ENCODE data around the gene RHO.

Gene RHO

DNA sequence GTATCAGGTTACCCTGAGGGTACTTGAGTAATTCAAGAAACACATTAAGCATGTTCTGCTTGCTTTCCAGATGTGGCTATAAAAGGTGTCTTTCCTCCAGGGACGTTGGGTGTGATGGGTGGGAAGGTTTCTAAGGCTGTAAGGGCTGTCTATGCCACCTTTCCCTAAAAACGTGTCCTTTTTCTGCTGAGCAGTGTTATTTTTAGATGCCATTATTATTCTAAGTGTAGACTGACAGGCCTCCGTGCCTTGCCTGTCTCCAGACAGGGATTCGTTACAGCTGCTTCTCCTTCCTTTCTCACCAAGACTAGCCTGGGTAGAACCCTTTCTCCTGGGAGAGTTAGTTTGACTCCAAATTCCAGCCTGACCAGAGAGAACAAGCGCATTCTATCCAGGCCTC, 26.8 kb upstream of the RHO start:
- H3K9ac ChIP-seq (ENCODE audit: low read length): no peak overlapping the region
- H3K79me2 ChIP-seq (ENCODE audit: low read length): no peaks in the 10 kb centered on the region
- no peak for DNase-seq

DNA sequence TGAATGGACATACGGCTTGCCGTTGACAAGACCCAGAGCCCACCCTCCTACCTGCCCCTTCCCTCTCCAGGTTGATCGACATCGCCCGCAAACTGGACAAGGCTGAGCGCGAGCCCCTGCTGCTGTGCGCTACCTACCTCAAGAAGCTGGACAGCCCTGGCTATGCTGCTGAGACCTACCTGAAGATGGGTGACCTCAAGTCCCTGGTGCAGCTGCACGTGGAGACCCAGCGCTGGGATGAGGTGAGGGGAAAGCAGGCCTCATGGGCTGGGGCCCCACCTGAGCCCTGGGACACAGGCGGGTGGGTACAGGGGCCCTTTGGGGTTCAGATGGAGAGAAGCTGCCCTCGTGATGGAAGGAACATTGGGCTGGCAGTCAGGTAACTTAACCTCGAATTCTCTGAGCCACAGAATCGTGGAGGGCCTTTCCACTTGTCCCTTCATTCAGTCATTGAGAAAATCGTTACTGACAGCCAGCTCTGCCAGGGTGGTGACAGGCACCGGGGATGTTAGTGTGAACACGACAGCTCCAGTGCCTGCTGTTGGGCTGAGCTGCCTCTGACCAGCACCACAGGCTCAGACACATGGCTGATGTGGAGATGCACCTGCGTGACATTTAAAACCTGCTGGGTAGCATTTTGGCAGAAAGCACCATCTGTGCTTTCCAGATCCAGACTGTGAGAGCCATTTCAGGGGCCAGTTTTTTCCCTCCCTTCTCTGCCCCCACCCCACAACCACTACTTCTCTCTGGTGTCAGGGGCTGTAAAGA, 25.6 kb upstream of the RHO start:
- H3K9me3 ChIP-seq (replicated peaks; ENCODE audit: insufficient read depth, low read length): no peaks in the 10 kb centered on the region
- no peak overlapping the region for H3K9ac ChIP-seq (ENCODE audit: low read length)
- no peak for TF ChIP-seq EZH2phosphoT487 (IDR thresholded peaks at IDR 0.05; ENCODE audit: low read length)
- TF ChIP-seq EZH2 (optimal IDR thresholded peaks at IDR 0.05; ENCODE audit: low read depth, low read length): no peak
- TF ChIP-seq, protein P1, sequence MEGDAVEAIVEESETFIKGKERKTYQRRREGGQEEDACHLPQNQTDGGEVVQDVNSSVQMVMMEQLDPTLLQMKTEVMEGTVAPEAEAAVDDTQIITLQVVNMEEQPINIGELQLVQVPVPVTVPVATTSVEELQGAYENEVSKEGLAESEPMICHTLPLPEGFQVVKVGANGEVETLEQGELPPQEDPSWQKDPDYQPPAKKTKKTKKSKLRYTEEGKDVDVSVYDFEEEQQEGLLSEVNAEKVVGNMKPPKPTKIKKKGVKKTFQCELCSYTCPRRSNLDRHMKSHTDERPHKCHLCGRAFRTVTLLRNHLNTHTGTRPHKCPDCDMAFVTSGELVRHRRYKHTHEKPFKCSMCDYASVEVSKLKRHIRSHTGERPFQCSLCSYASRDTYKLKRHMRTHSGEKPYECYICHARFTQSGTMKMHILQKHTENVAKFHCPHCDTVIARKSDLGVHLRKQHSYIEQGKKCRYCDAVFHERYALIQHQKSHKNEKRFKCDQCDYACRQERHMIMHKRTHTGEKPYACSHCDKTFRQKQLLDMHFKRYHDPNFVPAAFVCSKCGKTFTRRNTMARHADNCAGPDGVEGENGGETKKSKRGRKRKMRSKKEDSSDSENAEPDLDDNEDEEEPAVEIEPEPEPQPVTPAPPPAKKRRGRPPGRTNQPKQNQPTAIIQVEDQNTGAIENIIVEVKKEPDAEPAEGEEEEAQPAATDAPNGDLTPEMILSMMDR (IDR thresholded peaks at IDR 0.05; ENCODE audit: low read length): no peak
- H3K27me3 ChIP-seq (replicated peaks; ENCODE audit: insufficient read depth, low read length): no peaks in the 10 kb centered on the region
- H3K4me1 ChIP-seq (ENCODE audit: low read length): peaks cover 25% of the 10 kb centered on the region
- no peak overlapping the region for H3K4me3 ChIP-seq (ENCODE audit: low read length)
- H4K20me1 ChIP-seq (ENCODE audit: insufficient read depth, low read length): no peaks in the 10 kb centered on the region
- DNase-seq: no peak
- no peaks in the 10 kb centered on the region for H3K36me3 ChIP-seq (replicated peaks; ENCODE audit: insufficient read depth, low read length)
- H3K4me2 ChIP-seq (ENCODE audit: low read depth, low read length): no peak overlapping the region
- no peaks in the 10 kb centered on the region for H3K9me2 ChIP-seq (replicated peaks; ENCODE audit: insufficient read depth, low read length)
- no peaks in the 10 kb centered on the region for H3K79me2 ChIP-seq (ENCODE audit: low read length)
- H2AFZ ChIP-seq (ENCODE audit: low read length): no peak overlapping the region
- 0 out of 2 replicates have a peak, but pooled peaks cover 5% of the 10 kb centered on the region for H3F3A ChIP-seq (ENCODE audit: insufficient read depth, low read length)
- H3K27ac ChIP-seq (ENCODE audit: low read length): no peak overlapping the region

More for the DNA sequence above, 26.8 kb upstream of the RHO start:
- no peak overlapping the region for H3K4me3 ChIP-seq (ENCODE audit: low read length)
- H3K9me2 ChIP-seq (replicated peaks; ENCODE audit: insufficient read depth, low read length): no peaks in the 10 kb centered on the region
- H2AFZ ChIP-seq (ENCODE audit: low read length): no peak overlapping the region
- no peak overlapping the region for H3K4me2 ChIP-seq (ENCODE audit: low read depth, low read length)
- TF ChIP-seq EZH2 (optimal IDR thresholded peaks at IDR 0.05; ENCODE audit: low read depth, low read length) (no peak), EZH2phosphoT487 (IDR thresholded peaks at IDR 0.05; ENCODE audit: low read length) (no peak)
- TF ChIP-seq, protein P1 (IDR thresholded peaks at IDR 0.05; ENCODE audit: low read length): no peak
- 0 out of 2 replicates have a peak, but pooled peaks cover 5% of the 10 kb centered on the region for H3F3A ChIP-seq (ENCODE audit: insufficient read depth, low read length)
- no peak overlapping the region for H3K27ac ChIP-seq (ENCODE audit: low read length)
- H3K36me3 ChIP-seq (replicated peaks; ENCODE audit: insufficient read depth, low read length): no peaks in the 10 kb centered on the region
- no peaks in the 10 kb centered on the region for H3K27me3 ChIP-seq (replicated peaks; ENCODE audit: insufficient read depth, low read length)
- no peaks in the 10 kb centered on the region for H3K9me3 ChIP-seq (replicated peaks; ENCODE audit: insufficient read depth, low read length)
- no peaks in the 10 kb centered on the region for H4K20me1 ChIP-seq (ENCODE audit: insufficient read depth, low read length)
- peaks cover 25% of the 10 kb centered on the region for H3K4me1 ChIP-seq (ENCODE audit: low read length)

DNA sequence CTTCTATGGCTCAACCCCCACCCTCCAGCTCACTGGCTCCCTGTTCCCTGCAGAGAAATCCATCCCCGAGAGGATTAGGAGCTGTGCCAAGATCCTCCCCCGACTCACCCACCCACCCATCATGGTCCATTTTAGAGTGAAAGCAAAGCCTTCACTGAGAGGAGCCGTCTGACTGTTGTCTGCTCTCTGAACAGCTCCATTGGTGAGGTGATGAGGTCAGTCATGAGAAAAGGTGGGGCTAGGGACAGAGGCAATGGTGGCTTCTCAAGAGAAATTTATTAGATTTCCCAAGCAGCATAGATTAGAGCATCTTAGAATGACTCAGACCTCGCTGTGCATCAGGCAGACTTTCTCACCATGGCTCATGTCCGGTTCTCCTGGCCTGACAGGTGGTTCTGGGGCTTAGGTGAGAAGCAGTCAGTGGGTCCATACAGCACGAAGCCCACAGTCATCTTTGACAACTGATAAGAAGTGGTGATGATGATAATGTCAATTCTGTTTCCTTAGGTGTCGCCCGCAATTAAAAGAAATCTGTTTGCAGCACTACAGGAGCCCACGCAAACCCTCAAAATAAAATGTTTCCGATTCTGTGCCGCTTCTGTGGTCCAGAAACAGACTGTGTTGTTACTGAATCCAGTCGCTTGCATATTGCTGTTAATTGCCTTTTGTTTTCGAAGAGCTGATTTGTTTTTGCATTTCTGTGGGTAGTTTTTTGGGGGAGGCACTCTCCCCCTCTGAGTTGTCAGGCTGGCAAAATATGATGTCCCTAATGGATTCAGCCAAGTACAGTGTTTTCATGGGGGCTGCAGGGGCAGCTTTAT, 24.8 kb upstream of the RHO start:
- no peak overlapping the region for H2AFZ ChIP-seq (ENCODE audit: low read length)
- H3K36me3 ChIP-seq (replicated peaks; ENCODE audit: insufficient read depth, low read length): no peaks in the 10 kb centered on the region
- no peaks in the 10 kb centered on the region for H3K79me2 ChIP-seq (ENCODE audit: low read length)
- no peaks in the 10 kb centered on the region for H4K20me1 ChIP-seq (ENCODE audit: insufficient read depth, low read length)
- no peaks in the 10 kb centered on the region for H3K9me3 ChIP-seq (replicated peaks; ENCODE audit: insufficient read depth, low read length)
- H3K27me3 ChIP-seq (replicated peaks; ENCODE audit: insufficient read depth, low read length): no peaks in the 10 kb centered on the region
- H3K4me1 ChIP-seq (ENCODE audit: low read length): peaks cover 25% of the 10 kb centered on the region
- H3K9me2 ChIP-seq (replicated peaks; ENCODE audit: insufficient read depth, low read length): no peaks in the 10 kb centered on the region
- TF ChIP-seq, protein P1 (IDR thresholded peaks at IDR 0.05; ENCODE audit: low read length): no peak
- no peak for TF ChIP-seq EZH2phosphoT487 (IDR thresholded peaks at IDR 0.05; ENCODE audit: low read length)
- no peak for TF ChIP-seq EZH2 (optimal IDR thresholded peaks at IDR 0.05; ENCODE audit: low read depth, low read length)
- no peak overlapping the region for H3K4me3 ChIP-seq (ENCODE audit: low read length)
- H3K4me2 ChIP-seq (ENCODE audit: low read depth, low read length): no peak overlapping the region
- H3K27ac ChIP-seq (ENCODE audit: low read length): peak overlapping the region; percentile 44; the same call in 1 of the 2 replicates
- no peak overlapping the region for H3K9ac ChIP-seq (ENCODE audit: low read length)
- no peak for DNase-seq
- 0 out of 2 replicates have a peak, but pooled peaks cover 5% of the 10 kb centered on the region for H3F3A ChIP-seq (ENCODE audit: insufficient read depth, low read length)

Data from MM.1S (cell line).